22Rv1 (cell line): ENCODE results near the gene IL18R1.

ENCODE experiments used
- H3K27ac ChIP-seq: fragments of 450-650 bp; 2 replicates; pipeline ENCODE4 v1.5.1; 2017
- ZFX ChIP-seq: fragments of 450-650 bp; IDR thresholded peaks from 2 replicates; pipeline ENCODE4 v1.6.1; 2017; ENCODE audit warnings: antibody characterized with exemption, borderline replicate concordance
- TF ChIP-seq, protein P1 (sequence below): fragments of 450-650 bp; IDR thresholded peaks from 2 replicates; pipeline ENCODE4 v1.5.1; 2017; ENCODE audit warnings: mild to moderate bottlenecking

IL18R1 gene

DNA sequence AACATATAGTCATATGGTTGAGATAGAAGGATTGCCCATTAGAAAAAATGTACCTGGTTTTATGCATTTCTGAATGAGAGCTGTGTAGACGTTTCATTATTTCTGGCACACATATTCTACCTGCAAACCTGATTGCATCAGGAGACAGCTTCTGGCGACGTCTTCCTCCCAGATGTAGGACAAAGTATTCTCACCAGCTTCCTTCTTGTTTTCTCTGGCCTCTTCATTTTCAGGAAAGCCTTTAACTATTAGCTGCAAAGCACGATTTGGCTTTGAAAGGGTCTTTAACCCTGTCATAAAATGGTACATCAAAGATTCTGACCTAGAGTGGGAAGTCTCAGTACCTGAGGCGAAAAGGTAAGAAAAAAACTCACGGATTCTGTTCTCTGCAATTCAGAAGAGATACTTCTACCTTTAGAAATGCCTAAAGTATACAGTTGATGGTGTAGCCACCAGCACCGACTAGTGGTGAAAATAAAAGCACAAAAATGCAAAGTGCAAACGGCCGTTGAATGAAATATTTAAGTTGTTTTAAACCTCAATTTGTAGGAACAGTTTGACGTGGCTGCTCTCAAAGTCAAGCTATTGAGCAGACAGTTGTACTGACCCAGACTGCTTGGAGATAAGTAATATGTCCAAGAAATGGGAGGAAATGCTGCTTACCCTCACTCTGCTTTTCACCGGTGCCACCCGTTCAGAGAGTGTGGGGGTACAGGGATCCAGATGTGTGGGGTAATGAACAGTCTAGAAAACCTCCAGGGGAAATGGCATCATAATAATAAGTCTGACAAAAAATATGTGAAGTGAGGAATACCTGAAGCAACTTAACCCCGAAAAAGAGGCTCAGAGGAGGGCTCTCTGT, 87.6 kb downstream of the IL18R1 start:
- TF ChIP-seq, protein P1, sequence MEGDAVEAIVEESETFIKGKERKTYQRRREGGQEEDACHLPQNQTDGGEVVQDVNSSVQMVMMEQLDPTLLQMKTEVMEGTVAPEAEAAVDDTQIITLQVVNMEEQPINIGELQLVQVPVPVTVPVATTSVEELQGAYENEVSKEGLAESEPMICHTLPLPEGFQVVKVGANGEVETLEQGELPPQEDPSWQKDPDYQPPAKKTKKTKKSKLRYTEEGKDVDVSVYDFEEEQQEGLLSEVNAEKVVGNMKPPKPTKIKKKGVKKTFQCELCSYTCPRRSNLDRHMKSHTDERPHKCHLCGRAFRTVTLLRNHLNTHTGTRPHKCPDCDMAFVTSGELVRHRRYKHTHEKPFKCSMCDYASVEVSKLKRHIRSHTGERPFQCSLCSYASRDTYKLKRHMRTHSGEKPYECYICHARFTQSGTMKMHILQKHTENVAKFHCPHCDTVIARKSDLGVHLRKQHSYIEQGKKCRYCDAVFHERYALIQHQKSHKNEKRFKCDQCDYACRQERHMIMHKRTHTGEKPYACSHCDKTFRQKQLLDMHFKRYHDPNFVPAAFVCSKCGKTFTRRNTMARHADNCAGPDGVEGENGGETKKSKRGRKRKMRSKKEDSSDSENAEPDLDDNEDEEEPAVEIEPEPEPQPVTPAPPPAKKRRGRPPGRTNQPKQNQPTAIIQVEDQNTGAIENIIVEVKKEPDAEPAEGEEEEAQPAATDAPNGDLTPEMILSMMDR = peak; percentile 83
- no peak for TF ChIP-seq ZFX
- no peak overlapping the region for H3K27ac ChIP-seq

DNA sequence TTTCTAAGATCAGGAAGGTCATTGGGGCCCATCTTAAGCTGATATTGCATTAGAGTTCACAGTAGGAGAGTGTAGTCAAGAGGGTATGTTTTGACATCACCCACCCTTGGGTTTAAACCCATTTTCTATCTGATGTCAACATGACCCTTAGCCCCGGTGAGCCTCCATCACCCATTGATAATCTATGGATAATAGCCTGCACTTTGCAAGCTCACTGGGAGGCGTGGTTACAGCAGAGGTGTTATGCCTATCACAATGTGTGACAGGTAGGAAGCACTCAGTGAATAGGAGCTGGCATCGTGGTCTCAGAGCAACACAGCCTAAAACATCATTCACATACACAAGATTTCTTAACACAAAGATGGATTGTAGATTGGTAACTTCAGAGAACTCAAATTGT, 88.6 kb downstream of the IL18R1 start:
- TF ChIP-seq, protein P1 = no peak
- TF ChIP-seq ZFX = no peak

DNA sequence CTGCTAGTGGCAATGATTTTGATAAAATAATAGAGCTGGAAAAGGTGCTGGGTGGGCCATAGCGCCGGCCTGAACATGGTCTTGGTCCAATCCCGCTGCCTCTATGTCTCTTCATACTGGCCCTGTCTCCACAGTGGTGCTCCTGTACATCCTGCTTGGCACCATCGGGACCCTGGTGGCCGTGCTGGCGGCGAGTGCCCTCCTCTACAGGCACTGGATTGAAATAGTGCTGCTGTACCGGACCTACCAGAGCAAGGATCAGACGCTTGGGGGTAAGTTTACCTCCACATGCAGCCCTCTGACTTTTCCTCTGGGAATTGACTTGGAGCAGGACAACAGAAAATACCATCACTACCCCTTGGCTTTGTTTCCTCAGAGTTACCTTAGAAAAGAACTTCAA, 91.3 kb downstream of the IL18R1 start:
- no peak for TF ChIP-seq ZFX
- TF ChIP-seq, protein P1 = no peak
- no peak overlapping the region for H3K27ac ChIP-seq

More for the DNA sequence above, 88.6 kb downstream of the IL18R1 start:
- no peak overlapping the region for H3K27ac ChIP-seq
